A549 (cell line): ENCODE measurements around the gene APCDD1. TPM values are rescaled to one million over a fixed set of nuclear protein-coding genes. Genes with fewer than 3 reads are reported as not detected.

Source experiments
- ATAC-seq, 2 experiments: fragments of 200-7000 bp in 1 of 2; fragments of >200 bp in 1 of 2; cut with Nextera tagmentation in 1 of 2; cut with Tn5 transposase in 1 of 2; 3 replicates each; pipeline versions ENCODE4 v1.8.0 to v1.9.1; 2018 to 2020; ENCODE audit warnings: mild to moderate bottlenecking in 1 of 2, moderate library complexity in 1 of 2
- CTCF ChIA-PET: fragments of 300-600 bp; sonication (Branson Sonifier 250); formaldehyde crosslinking; extraction: SDS; loops from one replicate; lab custom pipeline; 2021; ENCODE audit warnings: antibody characterized with exemption, inconsistent platforms; lab: Yijun Ruan, JAX
- POLR2A ChIA-PET: fragments of 350-600 bp; formaldehyde crosslinking; extraction: SDS; loops from one replicate; lab custom pipeline; 2021; ENCODE audit warnings: antibody characterized with exemption, inconsistent platforms; lab: Yijun Ruan, JAX
- DNase-seq, 2 experiments: peaks; one replicate each; pipeline versions ENCODE4 v3.0.0 to v3.0.0-alpha.2; 2011 to 2016; ENCODE audit warnings: low read depth in 1 of 2, low spot score in 1 of 2
- FAIRE-seq: peaks from 2 replicates; lab custom pipeline; 2011; peaks lifted over from hg19 to GRCh38; lab: Jason Lieb, UNC
- H3K27ac ChIP-seq, 2 experiments: fragments of >200 bp; sonication (Bioruptor Twin); formaldehyde crosslinking; 3 replicates each; pipeline ENCODE4 v1.5.1; 2016 to 2017
- H3K4me1 ChIP-seq: fragments of >200 bp; sonication (Bioruptor Twin); formaldehyde crosslinking; 3 replicates; pipeline ENCODE4 v1.6.1; 2016
- H3K4me2 ChIP-seq: fragments of >200 bp; sonication (Bioruptor Twin); formaldehyde crosslinking; 3 replicates; pipeline ENCODE4 v1.6.1; 2016
- H3K4me3 ChIP-seq: fragments of >200 bp; sonication (Bioruptor Twin); formaldehyde crosslinking; 3 replicates; pipeline ENCODE4 v1.5.1; 2016
- H3K9me3 ChIP-seq: fragments of >200 bp; sonication (Bioruptor Twin); formaldehyde crosslinking; 3 replicates; pipeline ENCODE4 v1.6.1; 2016
- ATOH8 ChIP-seq: fragments of 250-450 bp; sonication (Bioruptor Pico); IDR thresholded peaks from 2 replicates; pipeline ENCODE4 v1.5.0; 2020; ENCODE audit warnings: low read depth, mild to moderate bottlenecking, moderate library complexity
- BCL3 ChIP-seq: fragments of >200 bp; sonication (Bioruptor Twin); formaldehyde crosslinking; IDR thresholded peaks from 3 replicates; pipeline ENCODE4 v1.6.1; 2016
- CBX8 ChIP-seq: fragments of 200-600 bp; sonication (generic); IDR thresholded peaks from 2 replicates; pipeline ENCODE4 v1.6.1; 2016
- CEBPB ChIP-seq, 2 experiments: fragments of >200 bp in 1 of 2; sonication (Bioruptor Twin) in 1 of 2; formaldehyde crosslinking in 1 of 2; IDR thresholded peaks; 2 replicates each; pipeline ENCODE4 v1.6.1; 2012 to 2016
- CHD2 ChIP-seq: fragments of 150-350 bp; IDR thresholded peaks from 2 replicates; pipeline ENCODE4 v1.6.1; 2014; ENCODE audit warnings: low read length; ENCODE audit not compliant: partially characterized antibody
- CTCF ChIP-seq: fragments of >200 bp; sonication (Bioruptor Twin); formaldehyde crosslinking; IDR thresholded peaks from 3 replicates; pipeline ENCODE4 v1.5.1; 2016
- E2F6 ChIP-seq: IDR thresholded peaks from 2 replicates; pipeline ENCODE4 v1.6.1; 2012; ENCODE audit warnings: low read depth, borderline replicate concordance
- EHF ChIP-seq: fragments of 250-450 bp; sonication (Bioruptor Pico); IDR thresholded peaks from 2 replicates; pipeline ENCODE4 v1.5.0; 2020; ENCODE audit warnings: mild to moderate bottlenecking
- EHMT2 ChIP-seq: fragments of 200-600 bp; sonication (generic); IDR thresholded peaks from 2 replicates; pipeline ENCODE4 v1.6.1; 2016; ENCODE audit warnings: antibody characterized with exemption, low read depth, mild to moderate bottlenecking, moderate library complexity
- ESRRA ChIP-seq: fragments of 150-350 bp; IDR thresholded peaks from 2 replicates; pipeline ENCODE4 v1.6.1; 2014; ENCODE audit warnings: mild to moderate bottlenecking, low read length, borderline replicate concordance
- HES2 ChIP-seq: fragments of >200 bp; sonication (Bioruptor Twin); formaldehyde crosslinking; IDR thresholded peaks from 2 replicates; pipeline ENCODE4 v1.6.1; 2016
- HOXA7 ChIP-seq: fragments of 250-450 bp; sonication (Bioruptor Pico); IDR thresholded peaks from 2 replicates; pipeline ENCODE4 v1.5.0; 2020; ENCODE audit warnings: mild to moderate bottlenecking, moderate library complexity
- HOXB5 ChIP-seq: fragments of 250-450 bp; sonication (Bioruptor Pico); IDR thresholded peaks from 2 replicates; pipeline ENCODE4 v1.5.0; 2020; ENCODE audit warnings: mild to moderate bottlenecking, moderate library complexity
- JUN ChIP-seq, 2 experiments: fragments of >200 bp; sonication (Bioruptor Twin); formaldehyde crosslinking; IDR thresholded peaks; 2 replicates in 1 of 2; 3 replicates in 1 of 2; pipeline ENCODE4 v1.6.1; 2016 to 2017
- MAX ChIP-seq: IDR thresholded peaks from 2 replicates; pipeline ENCODE4 v1.6.1; 2012
- MYC ChIP-seq: IDR thresholded peaks from 2 replicates; pipeline ENCODE4 v1.6.1; 2012; ENCODE audit warnings: mild to moderate bottlenecking, inconsistent platforms, low read length, improper control_type of control experiment, borderline replicate concordance
- NFE2L2 ChIP-seq: fragments of 150-350 bp; conservative IDR thresholded peaks from 2 replicates; pipeline ENCODE4 v1.6.1; 2014; ENCODE audit warnings: low read length
- NR3C1 ChIP-seq: fragments of >200 bp; sonication (Bioruptor Twin); formaldehyde crosslinking; IDR thresholded peaks from 3 replicates; pipeline ENCODE4 v1.6.1; 2017
- PBX3 ChIP-seq: IDR thresholded peaks from 2 replicates; pipeline ENCODE4 v1.6.1; 2012
- PHF8 ChIP-seq: fragments of 200-600 bp; sonication (generic); IDR thresholded peaks from 2 replicates; pipeline ENCODE4 v1.6.1; 2016; ENCODE audit warnings: low read depth, mild to moderate bottlenecking, antibody characterized with exemption, moderate library complexity, borderline replicate concordance
- POLR2A ChIP-seq: IDR thresholded peaks from 2 replicates; pipeline ENCODE4 v1.6.1; 2012; ENCODE audit warnings: mild to moderate bottlenecking, low read length
- POLR2AphosphoS2 ChIP-seq: conservative IDR thresholded peaks from 2 replicates; pipeline ENCODE4 v1.6.1; 2012; ENCODE audit warnings: low read length, improper control_type of control experiment, inconsistent platforms
- RARB ChIP-seq: fragments of 250-450 bp; sonication (Bioruptor Pico); IDR thresholded peaks from 2 replicates; pipeline ENCODE4 v1.8.0; 2021; ENCODE audit warnings: mild to moderate bottlenecking, moderate library complexity
- RCOR1 ChIP-seq: fragments of 150-350 bp; IDR thresholded peaks from 2 replicates; pipeline ENCODE4 v1.6.1; 2014; ENCODE audit warnings: antibody characterized with exemption, low read length, low read depth
- RFX5 ChIP-seq: fragments of 450-650 bp; IDR thresholded peaks from 2 replicates; pipeline ENCODE4 v1.7.1; 2014; ENCODE audit warnings: antibody characterized with exemption, mild to moderate bottlenecking, moderate library complexity
- RNF2 ChIP-seq: fragments of 200-600 bp; sonication (generic); IDR thresholded peaks from 2 replicates; pipeline ENCODE4 v1.6.1; 2016; ENCODE audit warnings: low read depth, mild to moderate bottlenecking, antibody characterized with exemption, moderate library complexity, borderline replicate concordance
- SMC3 ChIP-seq: fragments of >200 bp; sonication (Bioruptor Twin); formaldehyde crosslinking; IDR thresholded peaks from 3 replicates; pipeline ENCODE4 v1.6.1; 2018; ENCODE audit warnings: inconsistent platforms
- TFCP2L1 ChIP-seq: fragments of 250-450 bp; sonication (Bioruptor Pico); IDR thresholded peaks from 2 replicates; pipeline ENCODE4 v1.5.0; 2021; ENCODE audit warnings: mild to moderate bottlenecking
- ZFP36 ChIP-seq: fragments of 450-650 bp; IDR thresholded peaks from 2 replicates; pipeline ENCODE4 v1.6.1; 2014; ENCODE audit warnings: borderline replicate concordance; ENCODE audit not compliant: partially characterized antibody
- ZSCAN20 ChIP-seq: fragments of 250-450 bp; sonication (Bioruptor Pico); IDR thresholded peaks from 2 replicates; pipeline ENCODE4 v1.8.0; 2022; ENCODE audit warnings: mild to moderate bottlenecking, moderate library complexity
- WGBS: methylation state at CpG from one replicate; pipeline ENCODE4 v1.1.6; 2017; ENCODE audit errors: missing lambda C conversion rate; 5-methylcytosine and 5-hydroxymethylcytosine counted together
- polyA plus RNA-seq, 4 experiments: library from polyadenylated mRNA; depleted of rRNA in 3 of 4; stranded (reverse); fragments of >200 nt; fragmentation: RNase III in 1 of 4; extraction: RNeasy Plus Mini Kit Qiagen cat#74134 plus additional on column Dnase treatment in 1 of 4; gene quantifications; 2 replicates in 3 of 4; 3 replicates in 1 of 4; pipeline ENCODE4 v1.2.3, GENCODE V29; 2011 to 2017

Gene APCDD1
- polyA plus RNA-seq, 2 of the 4 experiments (the other 2 are of a cell fraction), result not detected

GRCh38 chr18:10475276-10475653, 20.8 kb downstream of the APCDD1 start (continued):
- no peak for TF ChIP-seq CEBPB (IDR thresholded peaks at IDR 0.05)
- TF ChIP-seq MYC, result no peak
- no peak for TF ChIP-seq HOXA7 (CRISPR knock-in tag)
- no peak for TF ChIP-seq RCOR1
- no peak for TF ChIP-seq RFX5

- H3K27ac ChIP-seq, result no peak overlapping the region
- ChIA-PET POLR2A (no interaction called here), CTCF (no interaction called here)
- no peak for ATAC-seq
- WGBS, result 29% methylated on average over 15 of the region's 15 CpGs
- no peaks in the 10 kb centered on the region for H3K9me3 ChIP-seq
- TF ChIP-seq POLR2A, result no peak
- no peak for TF ChIP-seq EHMT2
- no peak for TF ChIP-seq CHD2
- no peak for TF ChIP-seq MAX
- no peak for TF ChIP-seq HOXB5 (CRISPR knock-in tag)
- TF ChIP-seq HES2, result no peak
- no peak for TF ChIP-seq RARB
- TF ChIP-seq RNF2, result no peak
- no peak for TF ChIP-seq ZSCAN20 (CRISPR knock-in tag)
- TF ChIP-seq MYC, result no peak
- no peak for TF ChIP-seq TFCP2L1
- TF ChIP-seq BCL3, result no peak
- no peak for TF ChIP-seq ZFP36
- no peak for TF ChIP-seq ESRRA
- no peak for TF ChIP-seq ATOH8 (CRISPR knock-in tag)
- no peaks in the 10 kb centered on the region for H3K4me1 ChIP-seq
- no peak overlapping the region for H3K4me3 ChIP-seq
- no peak for FAIRE-seq
- DNase-seq, result no peak
- H3K4me2 ChIP-seq, result no peak overlapping the region
These were observed 21.3 kb downstream of the APCDD1 start for GRCh38 chr18:10475654-10476291.

- Histone ChIP-seq H3K4me1 (no peaks in the 10 kb centered on the region), H3K4me2 (no peak overlapping the region), H3K27ac (no peak overlapping the region), H3K4me3 (no peak overlapping the region), H3K9me3 (no peaks in the 10 kb centered on the region)
- ATAC-seq, result no peak
- FAIRE-seq, result no peak
- WGBS, result 25% methylated on average over 9 of the region's 9 CpGs
- CTCF ChIA-PET, result no interaction called here
- DNase-seq, result no peak
- POLR2A ChIA-PET, result no interaction called here
- no peak for TF ChIP-seq EHF (CRISPR knock-in tag)
- no peak for TF ChIP-seq BCL3
- TF ChIP-seq CEBPB (IDR thresholded peaks at IDR 0.05), result no peak
- no peak for TF ChIP-seq CHD2
- no peak for TF ChIP-seq NR3C1
- TF ChIP-seq RNF2, result no peak
- no peak for TF ChIP-seq NFE2L2
- no peak for TF ChIP-seq CBX8
- no peak for TF ChIP-seq HOXB5 (CRISPR knock-in tag)
- TF ChIP-seq PBX3, result no peak
- TF ChIP-seq CTCF, result no peak
- no peak for TF ChIP-seq SMC3
- no peak for TF ChIP-seq E2F6
- no peak for TF ChIP-seq POLR2AphosphoS2
- TF ChIP-seq PHF8, result no peak
- no peak for TF ChIP-seq JUN (IDR thresholded peaks at IDR 0.05)
These were observed 21.9 kb downstream of the APCDD1 start for GRCh38 chr18:10476338-10476791.
